A549 (cell line): ENCODE results near the gene DNAJB6. TPM values are rescaled to one million over a fixed set of nuclear protein-coding genes. Genes with fewer than 3 reads are reported as not detected.

Source experiments
- ATAC-seq, 2 experiments: fragments of 200-7000 bp in 1 of 2; fragments of >200 bp in 1 of 2; cut with Nextera tagmentation in 1 of 2; cut with Tn5 transposase in 1 of 2; 3 replicates each; pipeline versions ENCODE4 v1.8.0 to v1.9.1; 2018 to 2020; ENCODE audit warnings: mild to moderate bottlenecking in 1 of 2, moderate library complexity in 1 of 2
- CTCF ChIA-PET: fragments of 300-600 bp; sonication (Branson Sonifier 250); formaldehyde crosslinking; extraction: SDS; loops from one replicate; lab custom pipeline; 2021; ENCODE audit warnings: antibody characterized with exemption, inconsistent platforms; lab: Yijun Ruan, JAX
- POLR2A ChIA-PET: fragments of 350-600 bp; formaldehyde crosslinking; extraction: SDS; loops from one replicate; lab custom pipeline; 2021; ENCODE audit warnings: antibody characterized with exemption, inconsistent platforms; lab: Yijun Ruan, JAX
- DNase-seq, 2 experiments: peaks; one replicate each; pipeline versions ENCODE4 v3.0.0 to v3.0.0-alpha.2; 2011 to 2016; ENCODE audit warnings: low read depth in 1 of 2, low spot score in 1 of 2
- FAIRE-seq: peaks from 2 replicates; lab custom pipeline; 2011; peaks lifted over from hg19 to GRCh38; lab: Jason Lieb, UNC
- H3K27ac ChIP-seq, 2 experiments: fragments of >200 bp; sonication (Bioruptor Twin); formaldehyde crosslinking; 3 replicates each; pipeline ENCODE4 v1.5.1; 2016 to 2017
- H3K4me1 ChIP-seq: fragments of >200 bp; sonication (Bioruptor Twin); formaldehyde crosslinking; 3 replicates; pipeline ENCODE4 v1.6.1; 2016
- H3K4me2 ChIP-seq: fragments of >200 bp; sonication (Bioruptor Twin); formaldehyde crosslinking; 3 replicates; pipeline ENCODE4 v1.6.1; 2016
- H3K4me3 ChIP-seq: fragments of >200 bp; sonication (Bioruptor Twin); formaldehyde crosslinking; 3 replicates; pipeline ENCODE4 v1.5.1; 2016
- H3K9me3 ChIP-seq: fragments of >200 bp; sonication (Bioruptor Twin); formaldehyde crosslinking; 3 replicates; pipeline ENCODE4 v1.6.1; 2016
- CBX2 ChIP-seq: fragments of 200-600 bp; sonication (generic); IDR thresholded peaks from 2 replicates; pipeline ENCODE4 v1.6.1; 2016; ENCODE audit warnings: low read depth, mild to moderate bottlenecking, borderline replicate concordance
- E2F6 ChIP-seq: IDR thresholded peaks from 2 replicates; pipeline ENCODE4 v1.6.1; 2012; ENCODE audit warnings: low read depth, borderline replicate concordance
- EHMT2 ChIP-seq: fragments of 200-600 bp; sonication (generic); IDR thresholded peaks from 2 replicates; pipeline ENCODE4 v1.6.1; 2016; ENCODE audit warnings: antibody characterized with exemption, low read depth, mild to moderate bottlenecking, moderate library complexity
- EP300 ChIP-seq, 2 experiments: fragments of >200 bp; sonication (Bioruptor Twin); formaldehyde crosslinking; IDR thresholded peaks; 2 replicates in 1 of 2; 3 replicates in 1 of 2; pipeline ENCODE4 v1.6.1; 2016 to 2017
- FOSB ChIP-seq: fragments of 250-450 bp; sonication (Bioruptor Pico); IDR thresholded peaks from 2 replicates; pipeline ENCODE4 v1.5.0; 2020; ENCODE audit warnings: mild to moderate bottlenecking, moderate library complexity
- FOSL2 ChIP-seq, 2 experiments: fragments of 450-650 bp in 1 of 2; fragments of >200 bp in 1 of 2; sonication (Bioruptor Twin) in 1 of 2; formaldehyde crosslinking; IDR thresholded peaks; 2 replicates each; pipeline versions ENCODE4 v1.5.0 to v1.6.1; 2016 to 2020; ENCODE audit warnings: mild to moderate bottlenecking in 1 of 2, moderate library complexity in 1 of 2
- GATA3 ChIP-seq: IDR thresholded peaks from 2 replicates; pipeline ENCODE4 v1.6.1; 2012; ENCODE audit warnings: borderline replicate concordance
- HOXB5 ChIP-seq: fragments of 250-450 bp; sonication (Bioruptor Pico); IDR thresholded peaks from 2 replicates; pipeline ENCODE4 v1.5.0; 2020; ENCODE audit warnings: mild to moderate bottlenecking, moderate library complexity
- JUN ChIP-seq, 2 experiments: fragments of >200 bp; sonication (Bioruptor Twin); formaldehyde crosslinking; IDR thresholded peaks; 2 replicates in 1 of 2; 3 replicates in 1 of 2; pipeline ENCODE4 v1.6.1; 2016 to 2017
- KDM1A ChIP-seq: fragments of 200-600 bp; sonication (generic); IDR thresholded peaks from 2 replicates; pipeline ENCODE4 v1.6.1; 2016; ENCODE audit warnings: low read depth, mild to moderate bottlenecking
- MAFK ChIP-seq: fragments of 450-650 bp; IDR thresholded peaks from 2 replicates; pipeline ENCODE4 v1.6.1; 2014; ENCODE audit not compliant: partially characterized antibody
- MAZ ChIP-seq: fragments of 150-350 bp; IDR thresholded peaks from 2 replicates; pipeline ENCODE4 v1.6.1; 2014; ENCODE audit warnings: antibody characterized with exemption, low read depth, low read length, borderline replicate concordance
- NFE2L2 ChIP-seq: fragments of 150-350 bp; conservative IDR thresholded peaks from 2 replicates; pipeline ENCODE4 v1.6.1; 2014; ENCODE audit warnings: low read length
- NPAS2 ChIP-seq: fragments of 250-450 bp; sonication (Bioruptor Pico); IDR thresholded peaks from 2 replicates; pipeline ENCODE4 v1.8.0; 2022; ENCODE audit warnings: mild to moderate bottlenecking, moderate library complexity, borderline replicate concordance
- NR3C1 ChIP-seq: fragments of >200 bp; sonication (Bioruptor Twin); formaldehyde crosslinking; IDR thresholded peaks from 3 replicates; pipeline ENCODE4 v1.6.1; 2017
- SMC3 ChIP-seq: fragments of >200 bp; sonication (Bioruptor Twin); formaldehyde crosslinking; IDR thresholded peaks from 3 replicates; pipeline ENCODE4 v1.6.1; 2018; ENCODE audit warnings: inconsistent platforms
- TFCP2L1 ChIP-seq: fragments of 250-450 bp; sonication (Bioruptor Pico); IDR thresholded peaks from 2 replicates; pipeline ENCODE4 v1.5.0; 2021; ENCODE audit warnings: mild to moderate bottlenecking
- ZNF302 ChIP-seq: fragments of 250-450 bp; sonication (Bioruptor Pico); IDR thresholded peaks from 2 replicates; pipeline ENCODE4 v1.9.0; 2021; ENCODE audit warnings: inconsistent platforms, mild to moderate bottlenecking, moderate library complexity
- ZSCAN20 ChIP-seq: fragments of 250-450 bp; sonication (Bioruptor Pico); IDR thresholded peaks from 2 replicates; pipeline ENCODE4 v1.8.0; 2022; ENCODE audit warnings: mild to moderate bottlenecking, moderate library complexity
- WGBS: methylation state at CpG from one replicate; pipeline ENCODE4 v1.1.6; 2017; ENCODE audit errors: missing lambda C conversion rate; 5-methylcytosine and 5-hydroxymethylcytosine counted together
- polyA plus RNA-seq, 4 experiments: library from polyadenylated mRNA; depleted of rRNA in 3 of 4; stranded (reverse); fragments of >200 nt; fragmentation: RNase III in 1 of 4; extraction: RNeasy Plus Mini Kit Qiagen cat#74134 plus additional on column Dnase treatment in 1 of 4; gene quantifications; 2 replicates in 3 of 4; 3 replicates in 1 of 4; pipeline ENCODE4 v1.2.3, GENCODE V29; 2011 to 2017
- TF ChIP-seq, protein P1 (sequence below): fragments of >200 bp; sonication (Bioruptor Twin); formaldehyde crosslinking; IDR thresholded peaks from 2 replicates; pipeline ENCODE4 v1.6.1; 2016
- TF ChIP-seq, protein P2 (sequence below): fragments of 250-450 bp; sonication (Bioruptor Pico); IDR thresholded peaks from 2 replicates; pipeline ENCODE4 v1.5.0; 2020; ENCODE audit warnings: low read depth, mild to moderate bottlenecking, moderate library complexity

The DNAJB6 gene
- polyA plus RNA-seq, 2 of the 4 experiments (the other 2 are of a cell fraction) = 117 to 136 TPM

- DNase-seq = no peak
- no peak overlapping the region for H3K4me2 ChIP-seq
- 84% methylated on average over 13 of the region's 13 CpGs for WGBS
- CTCF ChIA-PET = interaction anchor here (0.7 to 1.7 kb wide), 3 partner anchors 16 to 85 kb away, joined by 3 to 5 read pairs (median 4); no protein-coding TSS in a partner anchor
- ATAC-seq = peak in 1 of 2 experiments; percentile 35; a peak in 2 of 6 replicates
- H3K4me1 ChIP-seq = peaks cover 13% of the 10 kb centered on the region; the same call in 2 of the 3 replicates
- no peak for TF ChIP-seq NR3C1
- no peak for TF ChIP-seq JUN (IDR thresholded peaks at IDR 0.05)
- TF ChIP-seq NFE2L2 = no peak
- no peak for TF ChIP-seq EP300 (IDR thresholded peaks at IDR 0.05)
- no peak for TF ChIP-seq E2F6
- H3K9me3 ChIP-seq = no peaks in the 10 kb centered on the region
- POLR2A ChIA-PET = no interaction called here
- peak overlapping the region in 1 of 2 experiments; percentile 41; a peak in 3 of 6 replicates for H3K27ac ChIP-seq
- no peak overlapping the region for H3K4me3 ChIP-seq
- no peak for FAIRE-seq
These were observed 21.4 kb downstream of the DNAJB6 start for GRCh38 chr7:157358041-157358752.

DNA sequence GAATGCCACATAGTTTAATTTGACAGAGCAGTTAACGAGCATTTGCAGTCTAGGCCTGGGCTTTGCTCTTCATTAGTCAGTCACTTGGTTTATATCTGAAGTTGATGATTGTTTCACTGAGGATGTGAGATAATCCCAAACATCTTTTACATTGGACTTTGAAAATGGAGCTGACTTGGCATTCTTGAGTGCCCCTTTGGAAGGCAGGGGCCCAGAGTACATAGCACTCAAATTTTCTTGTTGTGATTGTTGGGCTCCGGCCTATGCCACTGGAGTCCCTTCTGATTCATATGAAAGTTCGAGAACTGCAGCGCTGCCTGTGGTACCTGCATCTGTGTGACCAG is 21.9 kb downstream of the DNAJB6 start:
- H3K9me3 ChIP-seq = no peaks in the 10 kb centered on the region
- no peak for FAIRE-seq
- TF ChIP-seq MAFK (peak; percentile 56), FOSB (CRISPR knock-in tag) (no peak)
- TF ChIP-seq, all 56 proteins: peak for 1
- POLR2A ChIA-PET = no interaction called here
- no peak overlapping the region for H3K4me2 ChIP-seq
- CTCF ChIA-PET = no interaction called here
- H3K4me3 ChIP-seq = no peak overlapping the region
- peak overlapping the region in 1 of 2 experiments; percentile 41; a peak in 3 of 6 replicates for H3K27ac ChIP-seq
- ATAC-seq = no peak
- H3K4me1 ChIP-seq = peaks cover 13% of the 10 kb centered on the region; the same call in 2 of the 3 replicates
- 74% methylated on average over 4 of the region's 4 CpGs for WGBS
- no peak for DNase-seq

GRCh38 chr7:157359581-157359980 is 22.8 kb downstream of the DNAJB6 start:
- H3K4me1 ChIP-seq = peaks cover 13% of the 10 kb centered on the region; the same call in 2 of the 3 replicates
- FAIRE-seq (no peak), DNase-seq (no peak), ATAC-seq (no peak)
- 87% methylated on average over 5 of the region's 5 CpGs for WGBS
- H3K4me2 ChIP-seq = no peak overlapping the region
- TF ChIP-seq MAZ (no peak), SMC3 (no peak), ZSCAN20 (no peak), FOSB (CRISPR knock-in tag) (no peak), CBX2 (no peak), KDM1A (no peak), TFCP2L1 (CRISPR knock-in tag) (no peak), NR3C1 (no peak), FOSL2 (IDR thresholded peaks at IDR 0.05) (no peak), FOSL2 (CRISPR knock-in tag; IDR thresholded peaks at IDR 0.05) (no peak), HOXB5 (CRISPR knock-in tag) (no peak), EP300 (IDR thresholded peaks at IDR 0.05) (no peak), ZNF302 (CRISPR knock-in tag) (no peak), NPAS2 (CRISPR knock-in tag) (no peak), GATA3 (no peak), EHMT2 (no peak)
- TF ChIP-seq, protein P1, sequence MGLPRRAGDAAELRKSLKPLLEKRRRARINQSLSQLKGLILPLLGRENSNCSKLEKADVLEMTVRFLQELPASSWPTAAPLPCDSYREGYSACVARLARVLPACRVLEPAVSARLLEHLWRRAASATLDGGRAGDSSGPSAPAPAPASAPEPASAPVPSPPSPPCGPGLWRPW = no peak
- TF ChIP-seq, protein P2, sequence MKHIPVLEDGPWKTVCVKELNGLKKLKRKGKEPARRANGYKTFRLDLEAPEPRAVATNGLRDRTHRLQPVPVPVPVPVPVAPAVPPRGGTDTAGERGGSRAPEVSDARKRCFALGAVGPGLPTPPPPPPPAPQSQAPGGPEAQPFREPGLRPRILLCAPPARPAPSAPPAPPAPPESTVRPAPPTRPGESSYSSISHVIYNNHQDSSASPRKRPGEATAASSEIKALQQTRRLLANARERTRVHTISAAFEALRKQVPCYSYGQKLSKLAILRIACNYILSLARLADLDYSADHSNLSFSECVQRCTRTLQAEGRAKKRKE (CRISPR knock-in tag) = no peak
- CTCF ChIA-PET = interaction anchor here (0.6 kb wide), 2 partner anchors 9 to 28 kb away, joined by 4 to 5 read pairs; no protein-coding TSS in a partner anchor
- no peaks in the 10 kb centered on the region for H3K9me3 ChIP-seq
- no peak overlapping the region for H3K27ac ChIP-seq
- POLR2A ChIA-PET = no interaction called here
- no peak overlapping the region for H3K4me3 ChIP-seq
